Measurements from ENCODE around the gene SERPINH1. TPM values are rescaled to one million over a fixed set of nuclear protein-coding genes. Genes with fewer than 3 reads are reported as not detected.

Gene SERPINH1
- total RNA-seq, 1 donor from 2014 or later, result 426 TPM

GRCh38 chr11:75554258-75555022 is 7.6 kb upstream of the SERPINH1 start:
- DNase-seq (ENCODE audit: low read depth, low spot score), result peak; percentile 97

DNA sequence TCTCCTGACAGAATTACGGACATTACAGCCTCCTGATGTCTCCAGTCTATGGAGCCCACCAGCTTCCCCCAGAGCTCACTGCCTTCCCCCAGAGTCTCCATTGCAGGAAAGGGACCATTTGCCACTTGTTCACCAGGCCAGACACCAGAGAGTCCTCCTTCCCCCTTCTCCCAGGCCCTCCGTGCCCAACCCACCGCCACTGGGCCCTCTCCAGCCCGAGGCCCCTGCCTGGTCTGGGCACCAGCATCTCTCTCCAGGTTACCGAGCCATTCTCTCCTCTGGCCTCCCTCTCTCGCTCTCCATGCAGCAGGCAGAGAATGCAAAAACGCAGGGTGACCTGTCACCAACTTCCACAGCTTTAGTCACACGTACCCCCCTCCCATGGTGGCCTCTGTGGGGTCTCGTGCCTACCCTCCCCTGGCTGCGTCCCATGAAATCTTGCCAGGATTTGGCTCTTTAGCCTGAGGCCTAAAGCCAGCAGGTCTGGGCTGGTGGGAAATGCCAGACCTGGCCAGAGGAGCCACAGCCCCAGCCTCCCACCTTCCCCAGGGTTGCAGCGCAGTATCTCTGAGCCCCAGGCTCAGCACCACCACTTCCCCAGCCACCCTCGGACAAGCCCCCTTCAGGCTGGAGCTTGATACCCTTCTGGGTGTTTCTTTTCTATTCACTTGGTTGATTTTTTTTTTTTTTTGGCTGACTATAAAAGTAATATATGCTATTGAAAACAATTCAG is 6.8 kb upstream of the SERPINH1 start:
- DNase-seq (ENCODE audit: low read depth, low spot score), result no peak

- no peak for DNase-seq (ENCODE audit: low read depth, low spot score)
Measured at GRCh38 chr11:75556275-75556674, 5.8 kb upstream of the SERPINH1 start.

DNA sequence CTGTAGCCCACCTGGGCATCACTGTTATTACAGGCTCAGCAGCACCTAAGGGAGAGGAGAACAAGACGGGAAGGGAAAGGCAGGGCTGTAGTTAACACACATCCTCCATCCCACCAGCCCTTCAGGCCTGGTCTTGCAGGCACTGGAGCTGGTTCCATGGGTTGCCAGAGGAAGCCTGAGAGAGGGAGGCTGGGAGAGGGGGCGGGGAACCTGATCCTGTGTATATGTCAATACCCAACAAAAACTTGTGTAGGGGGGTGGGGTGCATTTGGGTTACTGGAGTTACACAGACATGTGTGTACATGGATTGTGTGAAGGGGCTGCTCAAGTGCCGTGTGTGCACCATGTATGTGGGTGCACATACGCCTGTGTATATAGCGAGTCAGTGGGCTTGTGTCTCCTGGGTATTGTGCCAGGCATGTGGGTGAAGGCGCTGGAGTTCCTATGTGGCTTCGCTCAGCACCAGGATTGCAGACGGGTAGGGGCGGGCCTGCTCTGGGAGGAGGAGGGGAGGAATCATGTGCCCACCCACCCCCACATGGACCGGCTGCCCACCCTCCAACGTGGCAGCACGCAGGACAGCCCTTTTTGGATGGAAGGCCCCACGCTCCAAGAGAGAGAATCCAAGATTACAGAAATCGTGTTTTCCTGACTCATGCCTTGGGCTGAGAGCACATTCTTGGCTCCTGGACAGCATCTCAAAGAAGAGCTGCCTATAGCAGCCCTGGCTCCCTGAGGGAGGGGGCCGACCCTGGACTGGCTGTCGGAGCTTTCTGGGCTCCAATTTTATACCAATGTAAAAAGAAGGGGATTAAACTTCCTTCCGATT is 4.2 kb upstream of the SERPINH1 start:
- DNase-seq (ENCODE audit: low read depth, low spot score), result no peak

- DNase-seq (ENCODE audit: low read depth, low spot score), result no peak
Measured at GRCh38 chr11:75558939-75559843, 2.9 kb upstream of the SERPINH1 start.

DNA sequence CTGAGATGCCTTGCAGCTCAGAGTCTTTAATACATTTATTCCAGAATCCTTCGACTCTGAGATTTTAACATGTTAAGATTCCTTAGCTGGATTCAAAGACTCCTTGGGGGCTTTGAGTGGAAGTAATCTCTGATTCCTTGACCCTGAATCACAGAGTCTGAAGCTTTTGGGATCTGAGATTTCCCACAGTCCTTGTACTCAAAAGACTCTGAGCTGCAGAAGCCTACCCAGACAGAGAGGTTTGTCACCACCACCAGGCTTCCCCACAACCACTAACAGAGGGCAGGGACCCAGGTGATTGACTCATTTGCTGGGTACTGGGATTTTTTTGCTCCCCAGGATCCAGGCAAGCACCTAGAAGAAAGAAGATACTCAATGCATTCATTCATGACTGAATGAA is 1.4 kb upstream of the SERPINH1 start:
- no peak for DNase-seq (ENCODE audit: low read depth, low spot score)

DNA sequence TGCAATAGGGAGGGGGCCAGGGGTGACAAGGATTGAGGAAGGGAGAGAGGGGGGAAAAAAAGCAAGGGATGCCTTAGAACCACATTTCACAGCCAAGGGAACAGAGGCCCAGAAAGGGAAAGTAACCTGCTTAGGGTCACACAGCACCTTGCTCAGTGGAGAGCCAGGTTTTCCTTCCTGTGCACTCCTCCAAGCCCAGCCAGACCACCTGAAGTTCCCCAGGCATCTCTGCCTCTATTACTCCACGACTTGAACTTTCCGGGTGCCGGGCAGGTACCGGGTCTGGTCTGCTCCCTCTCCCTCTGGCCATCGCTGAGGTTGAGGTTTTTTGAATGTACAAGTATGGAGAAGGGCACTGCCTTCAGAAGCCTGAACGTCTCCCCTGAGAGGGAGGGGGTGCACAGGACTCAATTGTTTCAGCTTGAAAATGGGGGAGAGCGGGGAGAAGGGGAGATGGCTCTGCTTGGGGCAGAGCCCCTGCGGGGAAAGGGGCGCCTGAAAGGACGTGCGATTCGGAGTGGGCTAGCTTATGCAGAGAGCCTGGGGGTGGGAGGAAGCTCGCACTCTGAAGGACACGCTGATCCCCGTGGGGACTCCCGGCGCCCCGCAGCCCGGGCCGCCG is 516 bp upstream of the SERPINH1 start:
- DNase-seq (ENCODE audit: low read depth, low spot score), result no peak

GRCh38 chr11:75562836-75563484 is 907 bp downstream of the SERPINH1 start:
- peak; percentile 43 for DNase-seq (ENCODE audit: low read depth, low spot score)

DNA sequence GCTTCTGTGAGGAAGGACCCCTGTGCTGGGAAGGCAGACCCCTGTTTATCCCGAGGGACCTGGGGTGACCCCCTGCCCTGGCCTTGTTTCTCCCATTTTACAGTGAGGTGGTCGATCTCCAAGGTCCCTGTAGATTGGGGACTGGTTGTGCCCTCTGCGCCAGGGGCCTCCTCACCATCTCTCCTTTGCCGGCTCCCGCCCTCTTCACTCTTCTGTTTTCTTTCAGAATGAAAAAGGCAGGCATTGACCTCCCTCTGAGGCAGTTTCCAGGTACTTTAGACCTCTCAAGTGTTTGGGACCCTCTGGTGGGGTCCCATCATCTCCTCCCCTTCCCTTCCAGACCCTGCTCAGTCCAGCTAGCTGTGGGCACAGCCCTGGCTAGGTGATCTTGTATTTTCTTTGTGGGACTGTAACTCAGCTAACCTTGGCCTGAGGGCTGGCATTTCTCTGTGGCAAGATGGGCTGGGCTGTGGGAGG is 1.5 kb downstream of the SERPINH1 start:
- DNase-seq (ENCODE audit: low read depth, low spot score), result no peak

DNA sequence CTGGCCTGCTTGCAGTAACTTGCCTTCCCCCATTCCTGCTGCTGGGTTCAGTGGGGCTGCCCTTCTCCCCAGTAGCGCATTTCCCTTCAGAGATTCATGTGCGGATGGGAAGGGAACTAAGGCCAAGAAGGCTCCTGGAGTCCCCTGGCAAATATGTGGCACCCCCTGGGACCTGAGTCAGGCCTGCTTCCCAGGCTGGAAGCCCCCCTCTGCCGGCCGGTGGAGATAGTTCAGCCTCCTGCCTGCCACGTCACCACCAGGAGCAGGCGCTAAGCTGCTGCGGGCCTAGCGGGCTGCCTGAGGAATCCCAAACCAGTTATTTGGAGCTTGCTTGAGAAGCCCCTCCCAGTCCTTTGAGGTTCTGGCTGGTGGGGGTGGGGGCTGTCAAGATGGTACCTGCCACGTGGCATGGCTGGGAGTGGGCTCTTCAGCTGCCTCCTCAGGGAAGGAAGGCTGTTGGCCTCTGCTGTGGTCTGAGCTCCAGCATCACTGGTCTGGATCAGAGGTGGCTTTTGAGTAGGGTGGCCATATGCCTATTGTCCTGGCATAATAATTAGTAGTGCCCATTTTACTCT is 2.0 kb downstream of the SERPINH1 start:
- DNase-seq (ENCODE audit: low read depth, low spot score), result peak; percentile 58

- DNase-seq (ENCODE audit: low read depth, low spot score), result no peak
Measured at GRCh38 chr11:75565221-75565814, 3.3 kb downstream of the SERPINH1 start.

DNA sequence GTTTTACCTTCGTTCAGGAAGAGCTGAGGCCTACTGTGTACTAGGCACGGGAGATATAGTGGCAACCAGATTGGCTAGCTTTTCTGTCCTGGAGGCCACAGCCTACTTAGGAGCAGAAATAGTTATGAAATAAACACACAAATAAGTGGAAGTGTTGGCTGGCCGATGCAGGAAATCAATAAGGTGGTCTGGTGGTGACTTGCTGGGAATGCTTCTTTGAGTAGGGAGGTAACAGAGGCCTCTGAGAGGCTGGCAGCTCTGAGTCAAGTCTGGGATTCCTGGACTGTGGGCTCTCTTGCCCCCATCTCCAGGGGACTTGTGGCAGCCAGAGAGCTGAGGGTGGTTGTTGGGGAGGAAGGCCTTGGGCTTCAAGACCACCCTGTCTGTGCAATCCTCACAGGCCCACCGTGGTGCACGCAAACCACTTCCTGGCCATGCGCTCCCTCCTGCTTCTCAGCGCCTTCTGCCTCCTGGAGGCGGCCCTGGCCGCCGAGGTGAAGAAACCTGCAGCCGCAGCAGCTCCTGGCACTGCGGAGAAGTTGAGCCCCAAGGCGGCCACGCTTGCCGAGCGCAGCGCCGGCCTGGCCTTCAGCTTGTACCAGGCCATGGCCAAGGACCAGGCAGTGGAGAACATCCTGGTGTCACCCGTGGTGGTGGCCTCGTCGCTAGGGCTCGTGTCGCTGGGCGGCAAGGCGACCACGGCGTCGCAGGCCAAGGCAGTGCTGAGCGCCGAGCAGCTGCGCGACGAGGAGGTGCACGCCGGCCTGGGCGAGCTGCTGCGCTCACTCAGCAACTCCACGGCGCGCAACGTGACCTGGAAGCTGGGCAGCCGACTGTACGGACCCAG is 4.1 kb downstream of the SERPINH1 start:
- no peak for DNase-seq (ENCODE audit: low read depth, low spot score)

DNA sequence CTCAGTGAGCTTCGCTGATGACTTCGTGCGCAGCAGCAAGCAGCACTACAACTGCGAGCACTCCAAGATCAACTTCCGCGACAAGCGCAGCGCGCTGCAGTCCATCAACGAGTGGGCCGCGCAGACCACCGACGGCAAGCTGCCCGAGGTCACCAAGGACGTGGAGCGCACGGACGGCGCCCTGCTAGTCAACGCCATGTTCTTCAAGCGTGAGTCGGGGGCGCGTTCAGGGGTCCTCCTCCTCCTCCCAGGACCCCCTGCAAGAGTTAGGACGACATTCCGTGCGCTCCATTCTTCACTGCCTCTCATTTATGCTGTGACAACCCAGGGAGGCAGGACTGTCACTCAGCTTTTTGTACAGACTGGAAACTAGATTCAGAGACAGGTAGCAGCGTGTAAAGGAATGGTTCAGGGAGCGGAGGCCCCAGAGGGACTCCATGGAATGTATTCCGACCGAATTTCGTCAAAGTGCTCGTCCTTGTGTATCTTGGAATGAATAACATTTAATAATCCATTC is 4.8 kb downstream of the SERPINH1 start:
- DNase-seq (ENCODE audit: low read depth, low spot score), result no peak

DNA sequence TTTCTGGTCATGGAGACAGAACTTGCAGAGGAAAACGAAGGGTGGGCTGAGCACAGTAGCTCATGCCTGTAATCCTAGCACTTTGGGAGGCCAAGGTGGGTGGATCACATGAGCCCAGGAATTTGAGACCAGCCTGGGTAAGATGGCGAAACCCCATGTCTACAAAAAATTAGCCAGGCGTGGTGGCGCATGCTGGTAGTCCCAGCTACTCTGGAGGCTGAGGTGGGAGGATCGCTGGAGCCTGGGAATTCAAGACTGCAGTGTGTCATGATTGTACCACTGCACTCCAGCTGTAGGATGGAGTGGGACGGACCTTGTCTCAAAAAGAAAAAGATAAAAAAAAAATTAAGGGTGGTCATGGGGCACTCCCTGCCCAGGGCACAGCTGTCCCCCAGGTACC is 5.9 kb downstream of the SERPINH1 start:
- DNase-seq (ENCODE audit: low read depth, low spot score), result no peak

DNA sequence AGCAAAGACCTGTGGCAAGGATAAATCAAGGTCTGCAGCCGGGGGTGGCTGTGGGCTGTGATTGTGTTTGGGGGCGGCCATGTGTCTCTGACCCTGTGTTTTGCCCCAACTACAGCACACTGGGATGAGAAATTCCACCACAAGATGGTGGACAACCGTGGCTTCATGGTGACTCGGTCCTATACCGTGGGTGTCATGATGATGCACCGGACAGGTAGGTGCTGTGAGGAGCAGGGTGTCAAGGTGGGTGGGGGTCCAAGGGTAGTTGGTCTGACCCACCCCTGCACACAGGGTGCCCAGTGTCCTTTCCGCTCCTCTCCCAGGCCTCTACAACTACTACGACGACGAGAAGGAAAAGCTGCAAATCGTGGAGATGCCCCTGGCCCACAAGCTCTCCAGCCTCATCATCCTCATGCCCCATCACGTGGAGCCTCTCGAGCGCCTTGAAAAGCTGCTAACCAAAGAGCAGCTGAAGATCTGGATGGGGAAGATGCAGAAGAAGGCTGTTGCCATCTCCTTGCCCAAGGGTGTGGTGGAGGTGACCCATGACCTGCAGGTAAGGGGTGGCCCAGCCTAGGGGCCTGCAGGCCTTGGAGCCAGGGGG is 6.7 kb downstream of the SERPINH1 start:
- DNase-seq (ENCODE audit: low read depth, low spot score), result no peak

GRCh38 chr11:75570559-75571139 is 8.6 kb downstream of the SERPINH1 start:
- no peak for DNase-seq (ENCODE audit: low read depth, low spot score)

- DNase-seq (ENCODE audit: low read depth, low spot score), result no peak
Measured at GRCh38 chr11:75571625-75572024, 9.6 kb downstream of the SERPINH1 start.
